NCI-H1694 (cell line): Measurements from ENCODE around the gene CLBA1.
"Not testable (repeated sequence)": the region's sequence is repeated elsewhere in the genome, so short reads cannot be mapped to it uniquely, and the experiment has no call there.

Experiments used
- DNase-seq: peaks from one replicate; lab custom pipeline; 2025; lab: John Stamatoyannopoulos, UW

Gene CLBA1

GRCh38 chr14:104985675-104986486 is at the start of gene CLBA1:
Gene CLBA1 (plus strand): TSS chr14:104985788. CDS start chr14:104986432, 644 bp downstream.
- peak; percentile 91 for DNase-seq

GRCh38 chr14:104935955-104936354 is 49.6 kb upstream of the CLBA1 start:
- no peak for DNase-seq

- no peak for DNase-seq
These were observed 49.0 kb upstream of the CLBA1 start for GRCh38 chr14:104936361-104937155.

GRCh38 chr14:104937161-104937560 is 48.4 kb upstream of the CLBA1 start:
- DNase-seq = no peak

- no peak for DNase-seq
These were observed 47.8 kb upstream of the CLBA1 start for GRCh38 chr14:104937694-104938365.

GRCh38 chr14:104938436-104938835 is 47.2 kb upstream of the CLBA1 start:
- no peak for DNase-seq

GRCh38 chr14:104938960-104939359 is 46.6 kb upstream of the CLBA1 start:
- DNase-seq = no peak

GRCh38 chr14:104939666-104940410 is 45.8 kb upstream of the CLBA1 start:
- DNase-seq = no peak

GRCh38 chr14:104940526-104941150 is 45.0 kb upstream of the CLBA1 start:
- DNase-seq = no peak

- no peak for DNase-seq
These were observed 43.9 kb upstream of the CLBA1 start for GRCh38 chr14:104941508-104942365.

GRCh38 chr14:104942586-104942985 is 43.0 kb upstream of the CLBA1 start:
- no peak for DNase-seq

- DNase-seq = not testable (repeated sequence)
These were observed 42.2 kb upstream of the CLBA1 start for GRCh38 chr14:104943216-104944015.

- DNase-seq = not testable (repeated sequence)
These were observed 41.6 kb upstream of the CLBA1 start for GRCh38 chr14:104944016-104944308.

GRCh38 chr14:104944436-104945205 is 41.0 kb upstream of the CLBA1 start:
- not testable (repeated sequence) for DNase-seq

- DNase-seq = not testable (repeated sequence)
These were observed 40.3 kb upstream of the CLBA1 start for GRCh38 chr14:104945266-104945665.

GRCh38 chr14:104945986-104946965 is 39.3 kb upstream of the CLBA1 start:
- not testable (repeated sequence) for DNase-seq

GRCh38 chr14:104947201-104947600 is 38.4 kb upstream of the CLBA1 start:
- not testable (repeated sequence) for DNase-seq
